Panc1 (cell line): ENCODE measurements around the gene HEMK1.

Source experiments
- POLR2AphosphoS5 ChIP-seq: IDR thresholded peaks from 2 replicates; pipeline ENCODE4 v1.6.1; 2012; ENCODE audit warnings: mild to moderate bottlenecking, low read depth, low read length, moderate library complexity
- SIN3A ChIP-seq: IDR thresholded peaks from 2 replicates; pipeline ENCODE4 v1.6.1; 2012; ENCODE audit warnings: low read depth, mild to moderate bottlenecking, low read length, moderate library complexity, borderline replicate concordance; ENCODE audit not compliant: insufficient read depth
- TF ChIP-seq, protein P1 (sequence below): fragments of 450-650 bp; IDR thresholded peaks from 2 replicates; pipeline ENCODE4 v1.5.1; 2017; ENCODE audit warnings: mild to moderate bottlenecking
- TF ChIP-seq, protein P2 (sequence below), 2 experiments: IDR thresholded peaks; 2 replicates each; pipeline ENCODE4 v1.6.1; 2011 to 2012; ENCODE audit warnings: low read depth in 2 of 2, control low read depth in 1 of 2, low read length in 1 of 2, mild to moderate bottlenecking in 1 of 2, moderate library complexity in 1 of 2; ENCODE audit not compliant: insufficient read depth in 1 of 2

DNA sequence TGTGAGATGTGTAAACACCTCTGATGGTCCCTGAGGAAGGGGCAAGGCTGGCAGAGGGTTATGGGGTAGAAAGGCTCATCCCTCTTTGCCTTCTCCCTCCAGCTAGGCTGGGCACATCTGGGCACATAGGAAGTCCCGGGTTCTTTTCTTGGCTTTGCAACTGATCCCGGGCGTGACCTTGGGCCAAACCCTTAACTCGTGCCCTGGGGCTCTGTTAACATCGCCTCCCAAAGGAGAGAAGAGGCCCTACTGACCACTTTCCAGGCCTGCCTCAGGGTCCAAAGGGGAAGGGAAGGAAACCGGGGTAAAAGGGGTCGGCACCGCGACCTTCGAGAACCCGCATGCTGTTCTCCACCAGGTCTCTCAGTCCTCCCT is 2.3 kb upstream of the HEMK1 start:
- TF ChIP-seq, protein P1, sequence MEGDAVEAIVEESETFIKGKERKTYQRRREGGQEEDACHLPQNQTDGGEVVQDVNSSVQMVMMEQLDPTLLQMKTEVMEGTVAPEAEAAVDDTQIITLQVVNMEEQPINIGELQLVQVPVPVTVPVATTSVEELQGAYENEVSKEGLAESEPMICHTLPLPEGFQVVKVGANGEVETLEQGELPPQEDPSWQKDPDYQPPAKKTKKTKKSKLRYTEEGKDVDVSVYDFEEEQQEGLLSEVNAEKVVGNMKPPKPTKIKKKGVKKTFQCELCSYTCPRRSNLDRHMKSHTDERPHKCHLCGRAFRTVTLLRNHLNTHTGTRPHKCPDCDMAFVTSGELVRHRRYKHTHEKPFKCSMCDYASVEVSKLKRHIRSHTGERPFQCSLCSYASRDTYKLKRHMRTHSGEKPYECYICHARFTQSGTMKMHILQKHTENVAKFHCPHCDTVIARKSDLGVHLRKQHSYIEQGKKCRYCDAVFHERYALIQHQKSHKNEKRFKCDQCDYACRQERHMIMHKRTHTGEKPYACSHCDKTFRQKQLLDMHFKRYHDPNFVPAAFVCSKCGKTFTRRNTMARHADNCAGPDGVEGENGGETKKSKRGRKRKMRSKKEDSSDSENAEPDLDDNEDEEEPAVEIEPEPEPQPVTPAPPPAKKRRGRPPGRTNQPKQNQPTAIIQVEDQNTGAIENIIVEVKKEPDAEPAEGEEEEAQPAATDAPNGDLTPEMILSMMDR: no peak
- TF ChIP-seq POLR2AphosphoS5 (no peak), SIN3A (no peak)
- TF ChIP-seq, protein P2, sequence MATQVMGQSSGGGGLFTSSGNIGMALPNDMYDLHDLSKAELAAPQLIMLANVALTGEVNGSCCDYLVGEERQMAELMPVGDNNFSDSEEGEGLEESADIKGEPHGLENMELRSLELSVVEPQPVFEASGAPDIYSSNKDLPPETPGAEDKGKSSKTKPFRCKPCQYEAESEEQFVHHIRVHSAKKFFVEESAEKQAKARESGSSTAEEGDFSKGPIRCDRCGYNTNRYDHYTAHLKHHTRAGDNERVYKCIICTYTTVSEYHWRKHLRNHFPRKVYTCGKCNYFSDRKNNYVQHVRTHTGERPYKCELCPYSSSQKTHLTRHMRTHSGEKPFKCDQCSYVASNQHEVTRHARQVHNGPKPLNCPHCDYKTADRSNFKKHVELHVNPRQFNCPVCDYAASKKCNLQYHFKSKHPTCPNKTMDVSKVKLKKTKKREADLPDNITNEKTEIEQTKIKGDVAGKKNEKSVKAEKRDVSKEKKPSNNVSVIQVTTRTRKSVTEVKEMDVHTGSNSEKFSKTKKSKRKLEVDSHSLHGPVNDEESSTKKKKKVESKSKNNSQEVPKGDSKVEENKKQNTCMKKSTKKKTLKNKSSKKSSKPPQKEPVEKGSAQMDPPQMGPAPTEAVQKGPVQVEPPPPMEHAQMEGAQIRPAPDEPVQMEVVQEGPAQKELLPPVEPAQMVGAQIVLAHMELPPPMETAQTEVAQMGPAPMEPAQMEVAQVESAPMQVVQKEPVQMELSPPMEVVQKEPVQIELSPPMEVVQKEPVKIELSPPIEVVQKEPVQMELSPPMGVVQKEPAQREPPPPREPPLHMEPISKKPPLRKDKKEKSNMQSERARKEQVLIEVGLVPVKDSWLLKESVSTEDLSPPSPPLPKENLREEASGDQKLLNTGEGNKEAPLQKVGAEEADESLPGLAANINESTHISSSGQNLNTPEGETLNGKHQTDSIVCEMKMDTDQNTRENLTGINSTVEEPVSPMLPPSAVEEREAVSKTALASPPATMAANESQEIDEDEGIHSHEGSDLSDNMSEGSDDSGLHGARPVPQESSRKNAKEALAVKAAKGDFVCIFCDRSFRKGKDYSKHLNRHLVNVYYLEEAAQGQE (IDR thresholded peaks at IDR 0.05; ENCODE audit: insufficient read depth in 1 of 2, low read depth in 2 of 2, low read length in 1 of 2): no peak
